Adipocyte (in vitro differentiated cells): ENCODE data around the gene BCCIP.

ENCODE experiments used
- DNase-seq: peaks from one replicate; pipeline ENCODE4 v3.0.0-alpha.2; 2015; ENCODE audit warnings: low read depth
- H3K27me3 ChIP-seq: replicated peaks from 2 replicates; pipeline ENCODE4 v1.7.0; 2013; ENCODE audit warnings: mild to moderate bottlenecking, low read length, moderate library complexity; ENCODE audit not compliant: control insufficient read depth, insufficient read depth
- H3K36me3 ChIP-seq: 2 replicates; pipeline ENCODE4 v1.7.0; 2013; ENCODE audit warnings: low read length, mild to moderate bottlenecking, moderate library complexity; ENCODE audit not compliant: control insufficient read depth, insufficient read depth, severe bottlenecking
- H3K4me1 ChIP-seq: 2 replicates; pipeline ENCODE4 v1.7.0; 2013; ENCODE audit warnings: mild to moderate bottlenecking, low read length, moderate library complexity; ENCODE audit not compliant: control insufficient read depth, insufficient read depth
- H3K4me3 ChIP-seq: 2 replicates; pipeline ENCODE4 v1.7.0; 2013; ENCODE audit warnings: mild to moderate bottlenecking, low read length, moderate library complexity
- H3K9ac ChIP-seq: 2 replicates; pipeline ENCODE4 v1.7.0; 2013; ENCODE audit warnings: mild to moderate bottlenecking, low read length, moderate library complexity
- H3K9me3 ChIP-seq: 2 replicates; pipeline ENCODE4 v1.7.0; 2013; ENCODE audit warnings: mild to moderate bottlenecking, low read length, moderate library complexity; ENCODE audit not compliant: control insufficient read depth

The BCCIP gene

GRCh38 chr10:125824736-125825135 lies 1.4 kb downstream of the BCCIP start:
- Histone ChIP-seq H3K4me1 (peaks cover 34% of the 10 kb centered on the region), H3K9ac (peak overlapping the region; percentile 96), H3K9me3 (no peaks in the 10 kb centered on the region), H3K4me3 (peak overlapping the region; percentile 94), H3K27me3 (no peaks in the 10 kb centered on the region), H3K36me3 (peaks cover 36% of the 10 kb centered on the region)
- DNase-seq = peak; percentile 38

GRCh38 chr10:125827133-125827532 lies 3.8 kb downstream of the BCCIP start:
- peaks cover 60% of the 10 kb centered on the region for H3K36me3 ChIP-seq
- no peaks in the 10 kb centered on the region for H3K27me3 ChIP-seq
- DNase-seq = no peak
- H3K9me3 ChIP-seq = no peaks in the 10 kb centered on the region
- H3K4me1 ChIP-seq = peaks cover 22% of the 10 kb centered on the region
- H3K9ac ChIP-seq = no peak overlapping the region
- no peak overlapping the region for H3K4me3 ChIP-seq

GRCh38 chr10:125828311-125828710 lies 5.0 kb downstream of the BCCIP start:
- peaks cover 22% of the 10 kb centered on the region for H3K4me1 ChIP-seq
- no peak overlapping the region for H3K9ac ChIP-seq
- no peaks in the 10 kb centered on the region for H3K9me3 ChIP-seq
- DNase-seq = no peak
- H3K4me3 ChIP-seq = no peak overlapping the region
- peaks cover 71% of the 10 kb centered on the region for H3K36me3 ChIP-seq
- no peaks in the 10 kb centered on the region for H3K27me3 ChIP-seq

- Histone ChIP-seq H3K27me3 (no peaks in the 10 kb centered on the region), H3K9me3 (no peaks in the 10 kb centered on the region), H3K4me3 (no peak overlapping the region), H3K4me1 (no peaks in the 10 kb centered on the region), H3K36me3 (peaks cover 93% of the 10 kb centered on the region), H3K9ac (no peak overlapping the region)
- DNase-seq = no peak
Measured at GRCh38 chr10:125836746-125837145, 13.4 kb downstream of the BCCIP start.

GRCh38 chr10:125838802-125839575 lies 15.6 kb downstream of the BCCIP start:
- peaks cover 79% of the 10 kb centered on the region for H3K36me3 ChIP-seq
- no peak for DNase-seq
- no peaks in the 10 kb centered on the region for H3K9me3 ChIP-seq
- no peak overlapping the region for H3K9ac ChIP-seq
- no peak overlapping the region for H3K4me3 ChIP-seq
- H3K27me3 ChIP-seq = no peaks in the 10 kb centered on the region
- H3K4me1 ChIP-seq = no peaks in the 10 kb centered on the region

GRCh38 chr10:125840406-125840805 lies 17.1 kb downstream of the BCCIP start:
- Histone ChIP-seq H3K36me3 (peaks cover 72% of the 10 kb centered on the region), H3K9ac (no peak overlapping the region), H3K27me3 (no peaks in the 10 kb centered on the region), H3K9me3 (no peaks in the 10 kb centered on the region), H3K4me1 (peaks cover 14% of the 10 kb centered on the region), H3K4me3 (no peak overlapping the region)
- no peak for DNase-seq

GRCh38 chr10:125840955-125841354 lies 17.6 kb downstream of the BCCIP start:
- Histone ChIP-seq H3K9me3 (no peaks in the 10 kb centered on the region), H3K4me3 (no peak overlapping the region), H3K27me3 (no peaks in the 10 kb centered on the region), H3K36me3 (peaks cover 67% of the 10 kb centered on the region), H3K4me1 (peaks cover 17% of the 10 kb centered on the region), H3K9ac (no peak overlapping the region)
- DNase-seq = peak; percentile 15

GRCh38 chr10:125843603-125844329 lies 20.4 kb downstream of the BCCIP start:
- peaks cover 17% of the 10 kb centered on the region for H3K4me1 ChIP-seq
- no peaks in the 10 kb centered on the region for H3K27me3 ChIP-seq
- DNase-seq = no peak
- H3K4me3 ChIP-seq = no peak overlapping the region
- H3K9ac ChIP-seq = no peak overlapping the region
- H3K36me3 ChIP-seq = peaks cover 53% of the 10 kb centered on the region
- H3K9me3 ChIP-seq = no peaks in the 10 kb centered on the region

DNA sequence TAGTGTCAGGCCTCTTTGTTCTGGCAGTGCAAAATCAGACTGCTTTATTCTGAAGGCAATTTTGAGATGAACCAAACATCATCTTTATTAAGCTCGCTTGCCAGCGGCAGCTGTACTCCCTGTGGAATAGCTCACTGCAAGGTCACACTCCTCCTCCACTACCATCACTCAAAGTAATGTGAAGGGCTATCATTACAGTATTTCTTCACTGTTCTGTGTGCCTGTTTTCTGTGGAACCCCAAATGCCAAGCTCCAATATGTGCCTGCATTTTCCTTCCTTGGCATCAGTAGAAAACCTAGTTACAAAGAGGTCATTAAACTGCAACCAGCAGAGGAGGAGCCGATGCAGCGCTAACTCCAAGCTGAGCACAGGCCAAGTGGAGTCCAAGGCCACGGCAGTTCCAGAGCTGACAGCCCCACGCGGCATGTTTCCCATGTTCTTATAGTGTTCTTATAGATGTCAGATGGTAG lies 21.4 kb downstream of the BCCIP start:
- Histone ChIP-seq H3K4me3 (no peak overlapping the region), H3K9me3 (no peaks in the 10 kb centered on the region), H3K27me3 (no peaks in the 10 kb centered on the region), H3K36me3 (peaks cover 49% of the 10 kb centered on the region), H3K4me1 (peaks cover 17% of the 10 kb centered on the region), H3K9ac (no peak overlapping the region)
- DNase-seq = no peak

DNA sequence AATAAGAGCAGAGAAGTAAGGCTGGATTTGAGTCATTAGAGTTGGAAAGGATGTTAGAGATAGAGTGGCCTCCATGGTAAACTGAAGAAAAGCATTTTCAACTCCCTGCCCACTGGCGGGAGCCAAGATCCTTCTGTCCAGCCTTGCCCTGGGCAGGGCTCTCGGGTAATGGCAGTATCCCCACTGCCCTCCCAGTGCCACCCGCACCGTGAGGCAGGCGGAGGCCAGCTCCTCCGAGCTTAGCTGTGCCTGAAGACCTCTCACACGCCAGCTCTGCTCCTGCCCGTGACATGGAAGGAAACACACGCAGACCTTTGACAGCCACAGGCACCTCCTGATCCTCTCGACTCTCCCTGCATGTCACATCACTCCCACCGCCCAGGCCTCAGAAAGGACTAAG lies 22.3 kb downstream of the BCCIP start:
- Histone ChIP-seq H3K36me3 (peaks cover 44% of the 10 kb centered on the region), H3K4me1 (peaks cover 19% of the 10 kb centered on the region), H3K9me3 (no peaks in the 10 kb centered on the region), H3K27me3 (no peaks in the 10 kb centered on the region), H3K9ac (no peak overlapping the region), H3K4me3 (no peak overlapping the region)
- no peak for DNase-seq

DNA sequence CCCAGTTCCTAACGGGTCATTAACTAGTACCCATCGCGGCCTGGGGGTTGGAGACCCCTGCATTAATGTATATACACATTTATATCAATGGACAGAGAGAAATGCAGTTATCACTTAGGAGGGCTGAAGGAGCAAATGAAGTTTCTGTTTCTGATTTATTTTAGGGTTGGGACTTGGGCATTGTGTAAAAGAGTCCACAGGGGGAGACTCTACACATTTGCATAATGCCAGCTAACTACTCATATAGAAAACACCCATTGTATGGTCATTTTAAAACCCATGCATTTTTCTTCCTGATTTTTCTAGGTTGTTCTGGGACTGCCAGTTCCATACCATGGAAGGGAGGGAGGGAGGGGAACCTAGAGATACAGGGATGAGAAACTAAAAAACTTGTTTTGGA lies 23.5 kb downstream of the BCCIP start:
- Histone ChIP-seq H3K9ac (no peak overlapping the region), H3K4me3 (no peak overlapping the region), H3K36me3 (peaks cover 44% of the 10 kb centered on the region), H3K27me3 (no peaks in the 10 kb centered on the region), H3K4me1 (peaks cover 27% of the 10 kb centered on the region), H3K9me3 (no peaks in the 10 kb centered on the region)
- no peak for DNase-seq
